Airway epithelial cell (primary cell): ENCODE measurements around the gene IGHMBP2. TPM values are rescaled to one million over a fixed set of nuclear protein-coding genes. Genes with fewer than 3 reads are reported as not detected.

Experiments used
- total RNA-seq: library from RNA; depleted of rRNA; stranded (reverse); fragments of >200 nt; gene quantifications from 2 replicates; pipeline ENCODE4 v1.2.3, GENCODE V29; 2015

Gene IGHMBP2
- total RNA-seq: 9.7 and 13.9 TPM in 2 replicates

DNA sequence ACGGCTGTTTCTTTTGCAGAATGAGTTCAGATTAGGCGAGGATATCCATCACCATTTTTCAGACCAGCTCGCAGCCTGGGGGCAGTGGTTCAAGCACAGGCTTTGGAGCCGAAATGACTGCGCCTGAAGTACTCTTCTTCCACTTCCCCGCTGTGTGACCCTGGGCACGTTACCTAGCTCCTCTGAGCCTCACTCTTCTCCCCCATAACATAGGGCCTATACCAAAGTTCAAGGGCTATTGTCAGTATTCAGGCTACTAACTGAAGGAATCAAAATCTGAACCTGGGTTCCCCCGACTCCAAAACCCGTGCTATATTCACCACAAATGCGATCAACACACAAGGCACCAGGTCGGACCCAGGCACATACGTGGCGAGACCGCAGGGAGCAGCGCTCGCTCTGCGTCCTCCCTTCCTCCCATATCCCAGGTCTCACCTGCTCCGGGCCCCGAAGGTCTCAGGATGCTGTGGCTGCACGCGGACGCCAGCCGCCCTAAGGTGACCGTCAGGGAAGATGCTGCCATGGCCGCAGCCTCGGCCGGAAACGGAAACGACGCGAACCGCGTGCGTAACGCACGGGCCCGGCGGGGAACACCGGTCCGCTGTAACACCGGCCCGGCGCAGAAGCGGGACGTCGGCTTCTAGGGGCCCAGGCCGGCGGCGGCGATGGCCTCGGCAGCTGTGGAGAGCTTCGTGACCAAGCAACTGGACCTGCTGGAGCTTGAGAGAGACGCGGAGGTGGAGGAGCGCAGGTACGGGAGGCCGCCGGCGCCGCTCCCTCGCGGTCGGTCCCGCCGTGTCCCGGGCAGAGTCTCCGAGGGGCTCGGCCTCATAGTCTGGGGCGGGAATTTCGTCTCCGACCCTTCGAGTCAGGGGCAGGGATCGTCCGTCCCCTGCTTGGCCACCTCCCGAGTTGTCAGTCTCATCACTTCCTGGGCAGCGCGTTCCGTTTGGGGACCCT is at the start of gene IGHMBP2, which contains the start of gene MRPL21:
IGHMBP2 (plus strand) TSS at position 604 of the 960 bp plus-strand sequence; CDS start at position 666, 62 bp downstream.
MRPL21 (minus strand) TSS at position 545 of the 960 bp plus-strand sequence; CDS start at position 523, 22 bp downstream.

DNA sequence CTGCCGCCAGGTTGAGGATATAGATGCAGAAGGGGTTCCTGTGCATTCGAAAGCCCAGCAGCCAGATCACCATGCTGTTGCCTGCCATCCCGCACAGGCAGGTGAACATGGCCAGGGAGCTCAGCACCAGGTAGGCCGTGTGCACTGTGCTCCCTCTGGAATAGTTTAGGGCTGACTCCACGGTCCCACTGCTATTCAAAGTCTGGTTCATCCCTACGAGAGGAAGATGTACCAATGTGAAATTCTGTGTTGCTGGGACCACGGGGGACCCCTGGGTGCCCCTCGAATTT is 77.0 kb downstream of the IGHMBP2 start, which contains the start of gene MRGPRD:
MRGPRD (minus strand) TSS at position 211 of the 290 bp plus-strand sequence; CDS start at position 211, 0 bp downstream.

Other genes with a start within 250 kb of the IGHMBP2 start
- 7.4 and 8.5 TPM in 2 replicates for gene GAL, start 219.3 kb upstream of the IGHMBP2 start, total RNA-seq
- gene TESMIN, start 152.4 kb upstream of the IGHMBP2 start, total RNA-seq: 1.4 and 9.6 TPM in 2 replicates
- 9.2 and 12.3 TPM in 2 replicates for gene CPT1A, start 62.0 kb upstream of the IGHMBP2 start, total RNA-seq
- gene MRPL21, start 59 bp upstream of the IGHMBP2 start, total RNA-seq: 87.5 and 101 TPM in 2 replicates
- gene MRGPRD, start 77.1 kb downstream of the IGHMBP2 start, total RNA-seq: not detected in 2 replicates
- 0.07 and 0.37 TPM in 2 replicates for gene MRGPRF, start 109.4 kb downstream of the IGHMBP2 start, total RNA-seq
- gene TPCN2, start 145.0 kb downstream of the IGHMBP2 start, total RNA-seq: 7.5 and 8.3 TPM in 2 replicates